HK-2 (cell line): ENCODE data around the gene FIZ1.
"Not testable (repeated sequence)": the region's sequence is repeated elsewhere in the genome, so short reads cannot be mapped to it uniquely, and the experiment has no call there.

Source experiments
- DNase-seq: peaks from one replicate; pipeline ENCODE4 v3.0.0-alpha.2; 2018; ENCODE audit not compliant: unreplicated experiment

Gene FIZ1

GRCh38 chr19:55569477-55569876 lies 29.8 kb downstream of the FIZ1 start:
- DNase-seq: not testable (repeated sequence)

DNA sequence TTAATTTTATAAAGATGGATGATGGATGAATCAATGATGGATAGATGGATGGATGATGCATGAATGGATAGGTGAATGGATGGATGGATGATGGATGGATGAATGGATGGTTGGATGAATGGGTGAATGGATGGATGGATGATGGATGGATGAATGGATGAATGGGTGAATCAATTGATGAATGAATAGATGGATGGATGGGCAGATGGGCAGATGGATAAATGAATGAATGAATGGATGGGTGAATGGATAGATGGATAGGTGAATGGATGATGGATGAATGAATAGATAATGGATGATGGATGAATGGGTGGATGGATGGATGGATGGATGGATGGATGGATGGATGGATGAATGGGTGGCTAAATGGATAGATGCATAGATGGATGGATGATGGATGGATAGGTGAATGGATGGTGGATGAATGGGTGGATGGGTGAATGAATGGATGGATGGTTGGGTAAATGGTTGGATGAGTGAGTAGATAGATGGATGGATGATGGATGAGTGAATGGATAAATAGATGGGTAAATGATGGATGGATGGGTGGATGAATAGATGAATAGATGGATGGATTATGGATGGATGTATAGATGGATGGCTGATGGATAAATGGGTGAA lies 31.5 kb downstream of the FIZ1 start:
- DNase-seq: no peak

DNA sequence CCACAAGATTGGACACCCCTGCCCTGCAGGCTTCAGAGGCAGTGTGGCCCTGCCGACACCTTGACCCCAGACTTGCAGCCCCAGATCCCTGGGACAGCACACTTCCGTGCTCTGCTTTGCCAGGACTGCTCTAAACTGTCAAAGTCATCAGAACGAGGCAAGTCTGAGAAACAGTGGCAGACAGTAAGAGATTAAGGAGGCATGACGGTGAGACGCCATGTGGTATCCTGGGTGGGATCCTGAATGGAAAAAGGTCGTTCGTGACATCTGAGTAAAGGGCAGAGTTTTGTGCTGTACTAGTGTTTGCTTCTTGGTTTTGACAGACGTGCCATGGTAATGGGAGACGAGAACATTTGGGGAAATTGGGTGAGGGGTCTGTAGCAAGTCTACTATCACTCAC lies 32.5 kb downstream of the FIZ1 start:
- no peak for DNase-seq

DNA sequence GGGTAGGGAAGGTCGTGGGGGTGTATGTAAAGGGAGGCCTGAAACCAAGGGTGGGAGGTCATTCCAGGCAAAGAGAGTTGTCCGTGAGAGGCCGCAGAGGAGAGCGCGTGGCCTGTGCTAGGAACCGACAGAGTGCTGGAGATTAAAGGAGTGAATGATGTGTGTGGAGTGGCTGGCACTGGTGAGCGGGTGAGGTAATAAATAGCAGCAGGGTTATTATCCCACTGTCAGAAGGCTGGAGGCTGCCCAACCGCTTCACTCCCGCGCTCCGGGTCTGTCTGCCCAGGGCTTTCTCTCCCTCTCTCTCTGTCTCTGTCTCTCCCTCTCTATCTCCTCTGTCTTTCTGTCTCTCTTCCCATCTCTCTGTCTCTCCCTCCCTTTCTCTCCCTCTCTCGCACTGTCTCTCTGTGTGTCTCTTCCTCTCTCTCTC lies 36.0 kb downstream of the FIZ1 start:
- no peak for DNase-seq

GRCh38 chr19:55559684-55560083 lies 39.6 kb downstream of the FIZ1 start:
- DNase-seq: no peak

DNA sequence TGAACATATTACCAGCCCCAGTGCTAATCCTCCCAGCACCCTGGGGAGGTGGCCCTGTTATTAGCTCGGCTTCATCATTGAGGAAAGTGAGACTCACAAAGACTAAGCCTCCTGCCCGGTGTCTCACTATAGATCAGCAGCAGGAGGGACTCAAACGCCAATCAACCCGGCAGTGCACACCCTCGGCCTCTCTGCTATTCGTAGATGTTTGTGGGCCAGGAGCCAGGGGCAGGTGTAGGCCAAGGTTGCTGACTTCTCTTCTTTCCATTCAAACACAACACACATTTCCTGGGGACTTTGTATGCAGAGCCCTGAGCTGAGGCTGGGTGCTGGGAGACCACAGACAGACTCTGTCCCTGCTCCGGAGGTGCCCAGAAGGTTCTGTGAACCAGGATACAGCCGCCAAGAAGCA lies 44.6 kb downstream of the FIZ1 start:
- DNase-seq: no peak

DNA sequence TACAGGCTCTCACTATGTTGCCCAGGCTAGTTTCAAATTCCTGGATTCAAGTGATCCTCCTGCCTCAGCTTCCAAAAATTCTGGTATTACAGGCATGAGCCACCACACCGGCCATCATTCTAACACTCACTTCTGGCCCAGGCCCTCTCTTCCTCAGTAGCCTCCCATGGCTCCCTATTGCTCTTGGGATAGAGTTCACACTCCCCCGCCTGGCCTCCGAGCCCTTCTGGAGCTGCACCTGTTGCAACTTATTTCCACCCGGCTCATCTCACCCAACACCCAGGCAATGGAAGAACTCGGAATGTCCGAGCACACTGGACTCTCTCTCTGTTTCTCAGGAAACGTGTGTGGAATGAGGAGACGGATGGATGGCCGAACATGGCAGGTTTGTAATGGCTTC lies 45.0 kb downstream of the FIZ1 start:
- DNase-seq: no peak

GRCh38 chr19:55553217-55554182 lies 45.8 kb downstream of the FIZ1 start:
- DNase-seq: no peak

GRCh38 chr19:55552620-55553019 lies 46.7 kb downstream of the FIZ1 start:
- DNase-seq: peak; percentile 54

DNA sequence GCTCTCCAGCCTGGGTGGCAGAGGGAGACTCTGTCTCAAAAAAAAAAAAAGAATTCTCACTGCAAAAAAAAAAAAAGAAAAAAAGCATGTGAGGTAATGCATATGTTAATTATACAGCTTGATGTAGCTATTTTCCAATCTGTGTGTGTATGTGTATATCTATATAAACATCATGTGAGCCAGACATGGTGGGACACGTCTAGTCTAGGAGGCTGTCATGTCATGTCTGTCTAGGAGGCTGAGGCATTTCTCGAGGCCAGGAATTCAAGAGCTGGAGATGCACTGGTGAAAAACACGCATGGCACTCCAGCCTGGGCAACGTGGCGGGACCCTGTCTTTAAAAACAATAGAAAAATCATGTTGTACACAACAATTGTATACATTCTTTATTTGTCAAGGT lies 47.1 kb downstream of the FIZ1 start:
- DNase-seq: no peak

GRCh38 chr19:55550321-55550650 lies 49.0 kb downstream of the FIZ1 start:
- DNase-seq: no peak

GRCh38 chr19:55549500-55550320 lies 49.6 kb downstream of the FIZ1 start:
- DNase-seq: peak; percentile 75

DNA sequence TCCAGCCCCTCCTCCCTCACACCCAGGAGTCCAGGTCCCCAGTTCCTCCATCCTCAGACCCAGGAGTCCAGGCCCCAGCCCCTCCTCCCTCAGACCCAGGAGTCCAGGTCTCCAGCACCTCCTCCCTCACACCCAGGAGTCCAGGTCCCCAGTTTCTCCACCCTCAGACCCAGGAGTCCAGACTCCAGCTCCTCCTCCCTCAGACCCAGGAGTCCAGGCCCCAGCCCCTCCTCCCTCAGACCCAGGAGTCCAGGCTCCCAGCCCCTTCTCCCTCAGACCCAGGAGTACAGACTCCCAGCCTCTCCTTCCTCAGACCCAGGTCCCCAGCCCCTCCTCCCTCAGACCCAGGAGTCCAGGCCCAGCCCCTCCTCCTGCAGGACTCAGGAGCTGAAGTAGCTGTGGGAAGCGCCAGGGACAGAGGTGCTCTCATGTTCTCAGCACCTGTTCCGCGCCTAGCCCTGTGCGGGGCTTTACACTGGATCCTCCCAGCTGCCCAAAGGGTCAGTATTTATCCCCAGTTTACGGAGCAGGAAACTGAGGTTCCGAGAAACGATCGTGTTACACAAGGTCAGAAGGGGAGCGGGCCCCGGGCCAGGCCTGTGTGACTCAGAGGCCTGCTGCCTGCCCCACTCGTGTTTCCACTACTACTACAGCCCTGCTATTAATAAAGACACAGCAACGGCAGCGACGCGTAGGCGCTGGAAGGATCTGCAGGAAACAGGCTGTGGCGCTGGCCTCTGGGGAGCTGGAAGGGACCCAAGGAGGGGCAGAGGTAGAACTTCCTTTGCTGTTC lies 52.3 kb downstream of the FIZ1 start:
- peak; percentile 68 for DNase-seq

DNA sequence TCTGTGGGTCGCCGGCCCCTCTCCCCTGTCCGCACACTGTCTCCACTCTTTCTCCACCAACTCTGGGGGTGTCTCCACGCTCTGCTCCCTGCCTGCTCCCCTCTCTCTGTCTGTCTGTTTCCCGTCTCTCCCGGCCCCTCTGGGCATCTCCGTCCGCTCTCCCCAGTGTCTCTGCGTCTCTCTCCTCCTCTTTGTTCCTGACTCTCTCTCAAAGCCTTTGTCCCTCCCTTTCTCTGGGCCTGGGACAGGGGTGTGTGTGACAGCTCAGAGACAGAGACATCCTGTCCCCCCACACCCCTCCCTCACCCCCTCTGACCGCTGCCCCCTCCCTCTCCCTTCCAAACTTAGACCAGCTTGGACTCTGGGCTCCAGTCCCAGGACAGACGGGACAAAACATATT lies 53.3 kb downstream of the FIZ1 start:
- DNase-seq: no peak

DNA sequence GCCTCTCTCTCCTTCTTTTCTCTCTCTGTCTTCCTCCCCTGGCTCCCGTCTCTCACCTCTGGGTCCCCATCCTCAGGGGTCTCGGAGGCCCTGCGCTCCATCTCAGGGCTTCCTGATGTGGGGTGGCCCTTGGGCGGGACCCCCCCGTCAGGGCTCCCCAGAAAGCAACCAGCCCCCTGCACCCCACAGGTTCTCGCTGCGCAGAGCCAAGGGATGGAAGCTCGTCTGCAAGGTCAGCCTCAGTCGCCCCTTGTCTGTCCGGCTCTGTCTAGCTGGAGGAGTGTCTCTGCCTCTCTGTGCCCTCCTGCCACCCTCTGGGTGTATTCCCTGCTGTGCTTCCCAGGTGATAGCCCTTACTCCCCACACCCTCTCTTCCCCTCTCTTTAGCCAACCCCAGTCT lies 53.9 kb downstream of the FIZ1 start, which contains the start of gene SBK3:
SBK3 (minus strand) TSS at position 101 of the 400 bp plus-strand sequence; CDS start at position 101, 0 bp downstream.
- DNase-seq: no peak

GRCh38 chr19:55544776-55545439 lies 54.4 kb downstream of the FIZ1 start:
- DNase-seq: no peak

DNA sequence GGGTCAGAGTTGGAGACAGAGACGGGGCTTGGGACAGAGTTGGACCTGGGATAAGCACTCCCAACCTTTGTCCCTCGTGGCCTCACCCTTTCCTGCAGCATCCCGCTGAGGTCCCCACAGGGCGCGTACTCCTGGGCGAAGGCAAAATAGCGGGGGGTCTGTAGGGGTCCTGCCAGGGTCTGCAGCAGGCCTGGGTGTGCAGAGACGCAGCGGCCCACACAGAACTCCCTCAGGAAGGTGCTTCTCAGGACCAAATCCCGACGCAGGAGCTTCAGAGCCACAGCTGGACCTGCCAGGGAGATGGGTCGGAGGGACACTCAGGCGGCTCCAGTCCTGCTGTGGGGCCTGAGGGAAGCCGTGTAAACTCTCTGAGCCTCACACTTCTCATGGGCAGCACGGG lies 55.3 kb downstream of the FIZ1 start:
- DNase-seq: no peak

- DNase-seq: no peak
Observed at GRCh38 chr19:55543567-55543966, 55.8 kb downstream of the FIZ1 start.

- no peak for DNase-seq
Observed at GRCh38 chr19:55542292-55542855, 56.9 kb downstream of the FIZ1 start.
